ENCODE results near the gene FBXO33. TPM values are rescaled to one million over a fixed set of nuclear protein-coding genes. Genes with fewer than 3 reads are reported as not detected.

The FBXO33 gene
- total RNA-seq, 1 donor from 2014 or later: 12.0 TPM

Other genes with a start within 250 kb of the FBXO33 start
- gene MIA2, start 198.5 kb downstream of the FBXO33 start, total RNA-seq: 23.0 TPM